Adrenal gland (tissue), 12 donors: ENCODE results near the gene MFNG. TPM values are rescaled to one million over a fixed set of nuclear protein-coding genes. Genes with fewer than 3 reads are reported as not detected.

Source experiments
- DNase-seq, 7 donors: peaks; one replicate each; pipeline ENCODE4 v3.0.0-alpha.2; 2019 to 2020
- H3K27ac ChIP-seq, 5 donors: fragments of 200-600 bp; sonication (generic) in 4 of 5; 1 replicate in 3 of 5; 2 replicates in 2 of 5; pipeline versions ENCODE4 v1.5.1 to v1.8.0; 2016 to 2020; ENCODE audit warnings: mild to moderate bottlenecking in 1 of 5
- H3K27me3 ChIP-seq: fragments of 200-600 bp; 2 replicates; pipeline ENCODE4 v1.8.0; 2021
- H3K36me3 ChIP-seq, 2 donors: fragments of 200-600 bp; replicated peaks in 1 of 2; 1 replicate in 1 of 2; 2 replicates in 1 of 2; pipeline versions ENCODE4 v1.5.1 to v1.8.0; 2018 to 2022
- H3K4me1 ChIP-seq, 2 donors: fragments of 200-600 bp; replicated peaks in 1 of 2; 1 replicate in 1 of 2; 2 replicates in 1 of 2; pipeline versions ENCODE4 v1.5.1 to v1.8.0; 2018 to 2021
- H3K4me3 ChIP-seq, 4 donors: fragments of 200-600 bp; sonication (generic) in 3 of 4; one replicate each; pipeline ENCODE4 v1.5.1; 2016 to 2018
- H3K9me3 ChIP-seq, 3 donors: fragments of 200-600 bp; sonication (generic) in 1 of 3; replicated peaks in 1 of 3; 1 replicate in 2 of 3; 2 replicates in 1 of 3; pipeline versions ENCODE4 v1.5.1 to v1.8.0; 2016 to 2021
- POLR2A ChIP-seq, 2 donors: fragments of 450-650 bp; IDR thresholded peaks; one replicate each; pipeline ENCODE4 v1.6.1; 2017; ENCODE audit warnings: antibody characterized with exemption in 2 of 2, mild to moderate bottlenecking in 2 of 2, moderate library complexity in 1 of 2
- WGBS, 4 donors: extraction: QIAGEN DNeasy Blood & Tissue Kit in 2 of 4; methylation state at CpG; one replicate each; pipeline versions ENCODE4 v1.1.5 to v1.1.7; 2013 to 2017; 5-methylcytosine and 5-hydroxymethylcytosine counted together
- intact Hi-C, 2 donors: fragments of 100-400 bp; cut with DNase I; formaldehyde crosslinking; loops; one replicate each; pipeline versions ENCODE4 v1.14.1 to v1.15.0; 2022 to 2023
- polyA plus RNA-seq, 3 donors: library from polyadenylated mRNA; stranded (reverse); fragments of 200-250 nt in 2 of 3; fragments of 350-450 nt in 1 of 3; fragmentation: Illumina TruSeq in 1 of 3; extraction: RNeasy Lipid Tissue Mini Kit (QIAGEN cat#74804) in 1 of 3; gene quantifications; one replicate each; pipeline ENCODE4 v1.2.3, GENCODE V29; 2013 to 2014
- total RNA-seq, 9 donors: library from RNA; depleted of rRNA in 4 of 9; stranded (reverse); fragments of >200 nt in 4 of 9; fragments of 120-200 nt in 1 of 9; fragmentation: NEBNext Ultra II Directional in 1 of 9; extraction: Animal tissue kit (Norgen Biotek cat#: 25700) in 1 of 9; gene quantifications; one replicate each; pipeline versions ENCODE4 v1.1.0 to v1.2.4, GENCODE V29; 2013 to 2023
- TF ChIP-seq, protein P1 (sequence below), 6 experiments: fragments of 450-650 bp in 4 of 6; fragments of 200-600 bp in 2 of 6; sonication (generic) in 1 of 6; IDR thresholded peaks; 1 replicate in 5 of 6; 2 replicates in 1 of 6; pipeline versions ENCODE4 v1.5.1 to v1.8.0; 2016 to 2021; ENCODE audit warnings: antibody characterized with exemption in 6 of 6, mild to moderate bottlenecking in 2 of 6, moderate library complexity in 1 of 6
- donor health status: healthy with polysubstance abuse.
- donor health status: Bipolar disorder and iron deficiency.
- donor health status: DM: yes; HTN: yes; CAD: no.
- donor health status: DM: no; HTN: no; CAD: no.
- donor health status: DM: no; HTN: no; CAD: no.
- donor health status: DM: yes; HTN: yes; CAD: no.

Gene MFNG
- total and polyA plus RNA-seq, 12 donors = 4.0 to 27.6 (median 17.9) TPM

- Histone ChIP-seq H3K27ac (no peak overlapping the region), H3K4me1 (peaks cover 8% of the 10 kb centered on the region in 2 donors)
Measured at GRCh38 chr22:37488337-37489135, 2.4 kb upstream of the MFNG start.

GRCh38 chr22:37487571-37487970, 1.4 kb upstream of the MFNG start:
- intact Hi-C loops = no loop called here

More at GRCh38 chr22:37488337-37489135, 2.4 kb upstream of the MFNG start:
- intact Hi-C loops = no loop called here
- no peak for TF ChIP-seq POLR2A (IDR thresholded peaks at IDR 0.05)
- TF ChIP-seq, protein P1, sequence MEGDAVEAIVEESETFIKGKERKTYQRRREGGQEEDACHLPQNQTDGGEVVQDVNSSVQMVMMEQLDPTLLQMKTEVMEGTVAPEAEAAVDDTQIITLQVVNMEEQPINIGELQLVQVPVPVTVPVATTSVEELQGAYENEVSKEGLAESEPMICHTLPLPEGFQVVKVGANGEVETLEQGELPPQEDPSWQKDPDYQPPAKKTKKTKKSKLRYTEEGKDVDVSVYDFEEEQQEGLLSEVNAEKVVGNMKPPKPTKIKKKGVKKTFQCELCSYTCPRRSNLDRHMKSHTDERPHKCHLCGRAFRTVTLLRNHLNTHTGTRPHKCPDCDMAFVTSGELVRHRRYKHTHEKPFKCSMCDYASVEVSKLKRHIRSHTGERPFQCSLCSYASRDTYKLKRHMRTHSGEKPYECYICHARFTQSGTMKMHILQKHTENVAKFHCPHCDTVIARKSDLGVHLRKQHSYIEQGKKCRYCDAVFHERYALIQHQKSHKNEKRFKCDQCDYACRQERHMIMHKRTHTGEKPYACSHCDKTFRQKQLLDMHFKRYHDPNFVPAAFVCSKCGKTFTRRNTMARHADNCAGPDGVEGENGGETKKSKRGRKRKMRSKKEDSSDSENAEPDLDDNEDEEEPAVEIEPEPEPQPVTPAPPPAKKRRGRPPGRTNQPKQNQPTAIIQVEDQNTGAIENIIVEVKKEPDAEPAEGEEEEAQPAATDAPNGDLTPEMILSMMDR (IDR thresholded peaks at IDR 0.05) = no peak
- no peaks in the 10 kb centered on the region for H3K27me3 ChIP-seq
- H3K36me3 ChIP-seq = no peaks in the 10 kb centered on the region
- whole genome bisulfite sequencing, 4 donors = 73 to 89% (median 87%) methylated on average over 8 to 15 of the region's 15 CpGs
- no peaks in the 10 kb centered on the region for H3K9me3 ChIP-seq
- no peak for DNase-seq
- H3K4me3 ChIP-seq = no peak overlapping the region

GRCh38 chr22:37487129-37487528, 945 bp upstream of the MFNG start:
- H3K27ac ChIP-seq = no peak overlapping the region
- intact Hi-C loops = no loop called here
- H3K27me3 ChIP-seq = no peaks in the 10 kb centered on the region
- DNase-seq = no peak
- TF ChIP-seq, protein P1 (IDR thresholded peaks at IDR 0.05) = no peak
- no peak for TF ChIP-seq POLR2A (IDR thresholded peaks at IDR 0.05)
- peaks cover 8% of the 10 kb centered on the region in 2 donors for H3K4me1 ChIP-seq
- WGBS, 4 donors = 77 to 87% (median 82%) methylated on average over 10 of the region's 10 CpGs
- no peaks in the 10 kb centered on the region for H3K9me3 ChIP-seq
- no peak overlapping the region for H3K4me3 ChIP-seq
- no peaks in the 10 kb centered on the region for H3K36me3 ChIP-seq

More at GRCh38 chr22:37487571-37487970, 1.4 kb upstream of the MFNG start:
- DNase-seq = no peak
- Histone ChIP-seq H3K27ac (no peak overlapping the region), H3K4me3 (no peak overlapping the region), H3K4me1 (peaks cover 8% of the 10 kb centered on the region in 2 donors), H3K9me3 (no peaks in the 10 kb centered on the region), H3K27me3 (no peaks in the 10 kb centered on the region), H3K36me3 (no peaks in the 10 kb centered on the region)
- 63 to 83% (median 71%) methylated on average over 4 of the region's 4 CpGs for WGBS, 4 donors
- no peak for TF ChIP-seq POLR2A (IDR thresholded peaks at IDR 0.05)

DNA sequence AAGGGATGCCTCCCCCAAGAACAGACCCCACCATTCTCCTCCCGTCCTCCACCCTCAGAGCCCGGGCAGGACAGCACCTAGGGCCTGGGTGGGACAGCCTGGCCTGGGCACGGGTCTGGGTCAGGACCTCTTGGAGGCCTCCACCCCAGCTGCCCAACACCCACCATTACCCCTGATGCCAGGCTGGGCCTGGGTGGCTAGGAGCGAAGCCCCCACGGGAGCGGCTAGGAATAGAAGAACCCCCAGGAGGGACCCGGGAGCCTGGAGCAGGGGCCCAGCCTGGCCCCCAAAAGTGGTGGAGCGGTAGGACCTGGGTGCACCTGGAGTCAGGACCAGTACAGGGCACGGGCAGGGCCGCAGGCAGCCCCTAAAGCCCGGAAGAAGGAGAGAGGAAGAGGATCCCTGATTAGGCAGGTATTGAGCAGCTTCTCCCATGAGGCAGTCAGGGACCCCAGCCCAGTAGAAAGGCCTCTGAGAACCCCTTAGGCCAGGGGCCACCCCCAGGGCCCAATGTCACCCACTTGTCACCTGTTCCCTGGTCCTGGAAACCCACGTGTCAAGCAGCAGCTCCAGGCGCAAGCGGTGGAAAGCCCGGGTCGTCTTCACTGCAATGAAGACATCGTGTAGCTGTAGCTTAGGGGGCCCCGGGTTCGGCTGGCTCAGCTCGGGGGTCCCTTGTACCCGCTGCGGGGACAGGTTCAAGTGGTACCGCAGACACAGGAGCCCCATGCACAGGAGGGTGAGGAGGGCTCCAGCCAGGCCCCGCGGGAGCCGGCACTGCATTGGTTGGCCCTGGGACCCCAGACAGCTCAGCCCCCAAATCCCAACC, 575 bp downstream of the MFNG start:
- Histone ChIP-seq H3K4me1 (peaks cover 8% of the 10 kb centered on the region in 2 donors), H3K4me3 (peak overlapping the region in 2 of 4 donors; percentile 8 to 43), H3K9me3 (no peaks in the 10 kb centered on the region), H3K36me3 (no peaks in the 10 kb centered on the region), H3K27ac (peak overlapping the region in 4 of 5 donors; percentile 51 to 88 (median 65)), H3K27me3 (no peaks in the 10 kb centered on the region)
- no peak for TF ChIP-seq POLR2A (IDR thresholded peaks at IDR 0.05)
- TF ChIP-seq, protein P1 (IDR thresholded peaks at IDR 0.05) = no peak
- DNase-seq = peak in 1 of 7 donors; percentile 23
- intact Hi-C loops = no loop called here
- 56 to 70% (median 63%) methylated on average over 12 to 26 of the region's 26 CpGs for WGBS, 4 donors
